Activated T-cell treated with anti-CD3 and anti-CD28 coated beads for 1 hour (primary cell): Measurements from ENCODE around the gene ZNF248.

Source experiments
- DNase-seq: peaks from one replicate; pipeline ENCODE4 v3.0.0-alpha.2; 2020; ENCODE audit warnings: low read depth

ZNF248 gene

DNA sequence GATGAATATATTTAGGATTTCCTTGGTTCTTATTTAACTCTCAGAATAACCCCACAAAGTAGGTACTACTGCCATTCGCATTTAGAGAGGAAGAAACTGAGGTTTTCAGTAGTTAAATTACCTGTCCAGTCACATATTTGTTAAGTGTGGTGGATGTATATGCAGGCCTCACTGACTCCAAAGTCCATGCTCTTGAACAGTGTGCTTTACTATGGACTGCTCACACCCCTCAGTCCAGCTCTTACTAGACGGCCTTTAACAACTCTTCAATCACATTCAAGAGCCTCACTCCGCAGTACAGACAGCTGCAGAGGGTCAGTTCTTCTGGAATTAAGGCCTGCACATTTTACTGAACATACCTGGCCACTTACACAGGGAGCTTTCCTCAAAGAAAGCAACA lies 36.2 kb downstream of the ZNF248 start:
- no peak for DNase-seq

- DNase-seq, result no peak
Observed at GRCh38 chr10:37819797-37820196, 37.6 kb downstream of the ZNF248 start.

DNA sequence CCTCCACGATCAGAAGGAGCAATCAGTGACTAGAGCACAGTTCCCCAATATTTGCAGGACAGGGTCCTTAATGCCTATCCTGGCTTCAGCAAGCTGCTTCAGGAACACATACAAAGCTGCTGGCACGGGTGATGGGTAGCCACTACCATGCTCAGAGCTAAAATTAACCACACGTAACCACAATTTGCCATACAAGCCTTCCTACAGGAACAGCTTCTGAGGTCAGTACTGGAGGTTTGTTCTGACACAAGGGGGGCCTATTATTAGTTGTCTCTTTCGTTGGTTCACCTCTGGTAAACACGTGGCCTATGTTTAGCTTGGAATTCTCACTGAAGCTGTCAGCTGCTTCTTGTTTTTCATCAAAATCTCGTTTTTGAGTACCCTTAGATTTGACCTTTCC lies 41.1 kb downstream of the ZNF248 start:
- DNase-seq, result no peak

DNA sequence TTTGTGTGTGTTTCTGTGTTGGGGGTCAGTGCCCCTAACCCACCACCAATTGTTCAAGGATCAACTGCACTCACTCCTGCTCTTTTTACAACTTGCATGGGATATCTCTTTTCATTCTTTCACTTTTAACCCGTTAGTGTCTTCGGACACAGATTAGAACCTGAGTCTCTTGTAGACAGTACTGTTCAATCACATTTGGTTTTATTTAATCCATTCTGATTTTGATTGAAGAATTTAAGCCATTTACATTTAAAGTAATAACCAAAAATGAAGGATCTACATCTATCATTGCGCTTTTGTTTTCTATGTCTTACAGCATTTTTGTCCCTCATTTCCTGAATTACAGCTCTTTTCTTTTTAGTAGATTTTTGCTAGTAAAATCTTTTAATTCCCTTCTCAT lies 43.6 kb downstream of the ZNF248 start:
- DNase-seq, result no peak

GRCh38 chr10:37812290-37812689 lies 45.1 kb downstream of the ZNF248 start:
- DNase-seq, result no peak

- no peak for DNase-seq
Observed at GRCh38 chr10:37803269-37803668, 54.1 kb downstream of the ZNF248 start.

GRCh38 chr10:37801557-37801956 lies 55.9 kb downstream of the ZNF248 start:
- no peak for DNase-seq

GRCh38 chr10:37794305-37794976 lies 63.0 kb downstream of the ZNF248 start:
- no peak for DNase-seq

DNA sequence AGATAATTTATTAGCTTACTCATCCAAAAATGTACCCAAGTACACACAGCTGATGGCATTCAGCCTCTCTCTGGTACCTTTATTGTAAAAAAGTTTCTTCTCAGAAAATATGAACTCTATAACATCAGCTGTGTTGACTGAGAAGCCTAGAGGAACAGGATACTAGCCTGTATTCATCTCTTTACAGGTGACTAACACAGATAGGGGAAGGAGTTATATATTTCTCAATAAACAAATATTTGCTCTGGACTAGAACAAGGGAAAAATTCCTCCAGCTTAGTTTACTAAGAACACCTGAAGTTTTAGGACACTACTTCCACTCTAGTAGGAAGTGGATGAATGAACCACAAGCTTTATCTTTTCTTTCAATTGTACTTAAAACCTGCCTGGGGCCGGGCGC lies 67.8 kb downstream of the ZNF248 start:
- no peak for DNase-seq

GRCh38 chr10:37784678-37785077 lies 72.7 kb downstream of the ZNF248 start:
- no peak for DNase-seq

GRCh38 chr10:37780536-37780935 lies 76.9 kb downstream of the ZNF248 start:
- no peak for DNase-seq

DNA sequence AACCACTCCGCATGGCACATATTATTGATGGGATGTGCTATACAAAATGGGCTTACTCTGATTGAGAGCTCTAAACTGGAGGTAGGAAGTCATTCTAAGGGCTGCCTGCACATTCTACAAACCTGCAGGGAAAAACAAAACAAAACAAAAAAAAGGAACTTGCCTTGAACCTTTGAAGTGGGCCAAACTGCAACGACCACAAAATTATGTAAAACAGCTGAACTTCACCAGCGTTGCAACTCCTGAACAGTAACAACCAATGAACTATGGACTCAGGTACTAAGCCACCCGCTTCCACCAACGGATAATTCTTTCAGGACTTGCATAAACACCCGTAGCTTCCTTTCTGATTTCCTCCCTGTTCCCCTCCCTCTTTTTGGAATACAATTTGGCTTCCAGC lies 80.4 kb downstream of the ZNF248 start:
- no peak for DNase-seq

DNA sequence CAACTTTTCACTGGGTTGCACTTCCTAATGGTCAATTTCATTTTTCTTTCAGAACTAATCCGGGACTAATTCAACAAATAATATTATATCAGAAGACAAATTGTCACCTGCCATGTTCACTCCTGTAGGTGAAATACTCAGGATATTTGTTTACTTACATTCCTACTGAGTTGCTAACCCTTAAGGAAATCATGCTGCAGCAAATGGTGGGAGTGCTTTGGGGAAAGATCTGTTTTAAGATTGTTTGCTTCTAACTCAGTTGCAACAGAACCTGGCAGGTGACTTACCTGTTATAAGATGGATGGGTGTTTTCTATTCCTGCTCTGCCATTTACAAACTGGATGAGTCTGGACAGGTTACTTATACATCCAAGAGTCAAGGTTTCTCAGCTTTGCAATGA lies 81.8 kb downstream of the ZNF248 start:
- no peak for DNase-seq

GRCh38 chr10:37774351-37774750 lies 83.1 kb downstream of the ZNF248 start:
- DNase-seq, result no peak

- DNase-seq, result no peak
Observed at GRCh38 chr10:37765216-37765615, 92.2 kb downstream of the ZNF248 start.

DNA sequence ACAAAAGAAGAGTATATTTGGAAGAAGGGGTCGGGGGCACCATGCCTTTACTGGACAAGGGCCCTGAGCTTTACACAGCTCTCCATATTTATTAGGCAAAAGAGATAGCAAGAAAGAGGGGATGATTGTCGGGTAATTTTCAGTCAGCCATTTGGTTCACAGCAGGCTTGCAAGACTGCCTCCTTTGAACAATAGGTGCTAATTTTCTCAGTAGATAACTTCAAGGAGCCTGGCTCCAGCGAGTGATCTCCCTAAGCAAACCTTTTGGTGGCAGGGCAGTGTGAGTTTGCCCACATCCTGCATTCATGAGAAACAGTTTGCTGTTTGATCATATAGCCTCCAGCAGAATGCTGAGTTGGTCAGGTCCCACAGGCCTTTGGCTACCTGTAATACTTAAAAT lies 94.3 kb downstream of the ZNF248 start:
- no peak for DNase-seq

DNA sequence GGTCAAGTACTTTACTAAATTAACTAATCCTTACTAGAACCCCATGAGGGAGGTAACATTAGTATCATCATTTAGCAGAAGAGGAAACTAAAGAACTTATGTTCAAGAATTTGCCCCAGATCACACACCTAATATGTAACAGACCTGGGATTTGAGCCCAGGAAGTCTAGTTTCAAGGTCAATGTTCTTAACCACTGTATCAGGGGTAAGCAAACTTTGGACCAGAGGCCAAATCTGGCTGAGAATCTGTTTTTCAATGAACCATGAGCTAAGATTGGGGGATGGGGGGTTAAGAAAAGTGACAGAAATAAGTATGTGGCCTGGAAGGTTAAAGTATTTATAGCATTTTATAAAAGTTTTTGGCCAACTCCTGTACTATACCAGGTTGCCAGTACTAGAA lies 95.1 kb downstream of the ZNF248 start:
- no peak for DNase-seq

DNA sequence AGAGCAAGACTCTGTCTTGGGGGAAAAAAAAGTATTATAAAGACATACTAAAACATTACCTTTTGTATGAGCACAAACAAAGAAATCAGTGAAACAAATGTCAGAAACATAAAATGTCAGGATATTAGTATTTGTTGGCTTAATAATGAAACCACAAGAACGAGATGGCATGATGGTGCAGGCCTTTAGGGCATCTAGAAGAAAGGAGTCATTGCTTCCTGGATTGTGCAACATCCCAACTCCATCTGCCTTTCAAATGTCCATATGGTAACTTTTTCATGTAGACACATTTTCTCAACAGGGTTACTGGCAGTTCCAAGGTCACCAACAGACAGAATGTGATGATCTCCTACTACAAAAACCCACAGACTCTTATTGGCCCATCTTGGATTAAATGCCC lies 96.6 kb downstream of the ZNF248 start:
- no peak for DNase-seq

DNA sequence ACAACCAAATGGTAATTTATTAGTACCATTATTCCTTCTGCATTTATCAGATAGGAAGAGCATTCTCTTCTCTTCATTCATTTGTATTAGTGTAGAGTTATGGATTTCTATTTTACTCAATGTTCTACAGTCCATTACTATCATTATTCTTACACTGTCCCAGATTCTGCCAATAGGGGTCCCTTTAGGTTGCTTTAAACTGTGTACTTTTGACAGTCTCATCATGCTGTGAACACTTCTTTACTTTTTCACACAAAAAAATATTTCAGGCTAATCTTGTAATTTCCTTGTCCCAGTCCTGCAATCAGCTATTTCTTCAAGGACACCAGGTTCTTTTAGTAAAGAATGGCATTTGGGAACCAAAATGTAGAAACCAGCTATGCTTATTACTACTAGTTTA lies 99.3 kb downstream of the ZNF248 start:
- no peak for DNase-seq

DNA sequence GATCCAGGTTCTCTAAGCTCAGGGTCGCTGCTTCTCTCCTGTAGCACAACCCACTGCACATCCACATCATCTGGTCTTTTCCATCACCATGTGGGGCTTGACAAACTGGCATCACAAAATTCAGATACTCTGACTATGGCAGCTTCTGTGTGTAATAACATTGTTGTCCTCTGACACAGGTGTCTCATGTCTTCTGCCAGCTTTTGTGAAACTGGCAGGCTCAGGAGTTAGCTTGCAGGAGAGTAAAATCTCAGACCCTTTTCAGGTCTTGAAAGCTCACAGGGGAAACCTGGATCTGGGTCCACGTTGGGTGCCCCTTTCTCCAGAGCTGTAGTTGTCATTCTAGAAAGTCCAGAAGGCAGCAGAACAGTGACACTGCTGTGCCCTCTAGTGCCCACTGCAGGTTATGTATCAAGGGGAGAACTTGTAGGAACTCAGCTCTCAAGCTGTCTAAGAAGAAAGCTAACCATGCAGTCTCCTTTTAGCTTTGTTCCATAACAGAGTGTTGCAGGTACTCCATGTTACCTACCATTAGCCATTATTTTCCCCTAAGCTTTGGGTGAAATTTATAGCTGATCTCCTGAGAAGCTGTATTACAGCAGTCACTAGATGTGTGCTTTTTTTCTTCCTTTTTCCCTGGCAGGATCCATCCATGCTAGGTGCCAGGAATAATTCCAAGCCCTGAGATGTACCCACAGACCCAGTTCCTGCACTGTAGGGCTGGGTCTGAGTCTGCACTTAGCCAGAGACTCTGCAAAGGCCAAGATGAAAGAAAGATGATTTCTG lies 102.7 kb downstream of the ZNF248 start:
- no peak for DNase-seq

GRCh38 chr10:37752334-37752875 lies 105.0 kb downstream of the ZNF248 start:
- DNase-seq, result no peak

GRCh38 chr10:37748170-37748569 lies 109.2 kb downstream of the ZNF248 start:
- DNase-seq, result no peak

DNA sequence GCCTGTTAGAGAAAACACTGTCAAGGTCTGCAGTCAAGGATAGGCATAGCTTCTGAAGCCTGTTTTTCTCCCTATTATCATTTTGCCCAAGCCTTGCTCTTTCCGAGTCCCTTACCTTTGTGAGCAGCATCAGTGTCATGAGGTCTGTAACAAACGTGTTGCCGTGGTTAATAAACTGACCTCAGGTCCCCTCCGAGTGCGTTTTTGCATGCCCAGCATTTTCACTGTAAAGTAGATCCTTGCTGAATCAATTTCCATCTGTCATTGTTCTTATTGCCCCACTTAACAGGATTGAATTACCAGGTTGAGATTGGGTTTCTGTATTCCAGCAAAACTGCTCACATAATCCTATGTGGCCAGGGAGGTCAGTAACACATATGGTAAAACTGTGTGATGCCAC lies 110.3 kb downstream of the ZNF248 start:
- DNase-seq, result no peak

GRCh38 chr10:37741831-37742230 lies 115.6 kb downstream of the ZNF248 start:
- DNase-seq, result no peak
